Astrocyte (in vitro differentiated cells and primary cell): ENCODE measurements around the gene TEDDM1. TPM values are rescaled to one million over a fixed set of nuclear protein-coding genes. Genes with fewer than 3 reads are reported as not detected.

Experiments used
- DNase-seq: peaks from one replicate; pipeline ENCODE4 v3.0.0-alpha.2; 2010; ENCODE audit warnings: low read depth
- FAIRE-seq: peaks from 2 replicates; lab custom pipeline; 2011; peaks lifted over from hg19 to GRCh38; lab: Jason Lieb, UNC
- H2AFZ ChIP-seq: 2 replicates; pipeline ENCODE4 v1.6.0; 2012; ENCODE audit warnings: low read depth, low read length, inconsistent platforms
- H3K27ac ChIP-seq: 2 replicates; pipeline ENCODE4 v1.5.1; 2011; ENCODE audit warnings: low read depth, low read length, inconsistent platforms
- H3K27me3 ChIP-seq: 2 replicates; pipeline ENCODE4 v1.6.0; 2011; ENCODE audit warnings: low read length, inconsistent platforms; ENCODE audit not compliant: insufficient read depth
- H3K36me3 ChIP-seq: 2 replicates; pipeline ENCODE4 v1.5.1; 2011; ENCODE audit warnings: low read length, inconsistent platforms; ENCODE audit not compliant: insufficient read depth
- H3K4me1 ChIP-seq: 2 replicates; pipeline ENCODE4 v1.5.1; 2011; ENCODE audit warnings: low read length, inconsistent platforms; ENCODE audit not compliant: insufficient read depth
- H3K4me2 ChIP-seq: 2 replicates; pipeline ENCODE4 v1.6.0; 2012; ENCODE audit warnings: low read length, inconsistent platforms
- H3K4me3 ChIP-seq: 2 replicates; pipeline ENCODE4 v1.5.1; 2011; ENCODE audit warnings: low read depth, mild to moderate bottlenecking, low read length, inconsistent platforms; ENCODE audit not compliant: insufficient read depth
- H3K79me2 ChIP-seq: 2 replicates; pipeline ENCODE4 v1.6.0; 2012; ENCODE audit warnings: mild to moderate bottlenecking, low read length, inconsistent platforms; ENCODE audit not compliant: insufficient read depth
- H3K9ac ChIP-seq: 2 replicates; pipeline ENCODE4 v1.6.0; 2012; ENCODE audit warnings: mild to moderate bottlenecking, low read length, inconsistent platforms
- H3K9me3 ChIP-seq: 2 replicates; pipeline ENCODE4 v1.5.1; 2012; ENCODE audit warnings: low read depth, mild to moderate bottlenecking, low read length, inconsistent platforms; ENCODE audit not compliant: insufficient read depth
- H4K20me1 ChIP-seq: 2 replicates; pipeline ENCODE4 v1.6.0; 2012; ENCODE audit warnings: low read length, inconsistent platforms; ENCODE audit not compliant: insufficient read depth
- H3K27ac Mint-ChIP-seq: one replicate; pipeline ENCODE4 v1.8.0; 2021; ENCODE audit warnings: mild to moderate bottlenecking, mixed read lengths; ENCODE audit not compliant: unreplicated experiment
- H3K27me3 Mint-ChIP-seq: one replicate; pipeline ENCODE4 v1.8.0; 2021; ENCODE audit warnings: low read depth, mixed read lengths; ENCODE audit not compliant: unreplicated experiment
- H3K36me3 Mint-ChIP-seq: one replicate; pipeline ENCODE4 v1.8.0; 2021; ENCODE audit warnings: low read depth, mixed read lengths; ENCODE audit not compliant: unreplicated experiment
- H3K4me1 Mint-ChIP-seq: one replicate; pipeline ENCODE4 v1.8.0; 2021; ENCODE audit warnings: low read depth, mixed read lengths; ENCODE audit not compliant: unreplicated experiment
- H3K4me3 Mint-ChIP-seq: one replicate; pipeline ENCODE4 v1.8.0; 2021; ENCODE audit warnings: mild to moderate bottlenecking, moderate library complexity, mixed read lengths; ENCODE audit not compliant: unreplicated experiment
- H3K9me3 Mint-ChIP-seq: one replicate; pipeline ENCODE4 v1.8.0; 2021; ENCODE audit warnings: mild to moderate bottlenecking, mixed read lengths; ENCODE audit not compliant: unreplicated experiment
- CTCF ChIP-seq: IDR thresholded peaks from 2 replicates; pipeline ENCODE4 v1.5.1; 2011; ENCODE audit warnings: low read depth, mild to moderate bottlenecking, inconsistent platforms, low read length, moderate library complexity; ENCODE audit not compliant: insufficient read depth
- EZH2 ChIP-seq: IDR thresholded peaks from 2 replicates; pipeline ENCODE4 v1.6.1; 2012; ENCODE audit warnings: mild to moderate bottlenecking, low read length, inconsistent platforms; ENCODE audit not compliant: insufficient read depth
- total RNA-seq: library from RNA; stranded (reverse); gene quantifications from 2 replicates; pipeline ENCODE4 v1.2.1, GENCODE V29; 2021

TEDDM1 gene
- total RNA-seq, 1 donor from 2014 or later: not detected

- no peaks in the 10 kb centered on the region for H3K27me3 ChIP-seq
- peaks cover 3% of the 10 kb centered on the region for H3K9me3 ChIP-seq
- no peak for FAIRE-seq
- no peak overlapping the region for H3K27ac Mint-ChIP-seq
- H3K4me3 Mint-ChIP-seq: no peak overlapping the region
- no peaks in the 10 kb centered on the region for H4K20me1 ChIP-seq
- no peaks in the 10 kb centered on the region for H3K79me2 ChIP-seq
- H3K36me3 ChIP-seq: no peaks in the 10 kb centered on the region
- no peak overlapping the region for H3K4me3 ChIP-seq
- no peak for TF ChIP-seq EZH2
- TF ChIP-seq CTCF: no peak
- no peaks in the 10 kb centered on the region for H3K9me3 Mint-ChIP-seq
- no peak for DNase-seq
- H3K4me1 ChIP-seq: no peaks in the 10 kb centered on the region
- H2AFZ ChIP-seq: no peak overlapping the region
- no peaks in the 10 kb centered on the region for H3K36me3 Mint-ChIP-seq
- no peak overlapping the region for H3K27ac ChIP-seq
- H3K4me2 ChIP-seq: no peak overlapping the region
- no peaks in the 10 kb centered on the region for H3K4me1 Mint-ChIP-seq
- H3K9ac ChIP-seq: no peak overlapping the region
- peaks cover 10% of the 10 kb centered on the region for H3K27me3 Mint-ChIP-seq
Measured at GRCh38 chr1:182431278-182431677, 30.8 kb upstream of the TEDDM1 start.

GRCh38 chr1:182430263-182431068, 30.0 kb upstream of the TEDDM1 start:
- H3K4me1 Mint-ChIP-seq: no peaks in the 10 kb centered on the region
- no peaks in the 10 kb centered on the region for H3K79me2 ChIP-seq
- no peaks in the 10 kb centered on the region for H3K9me3 Mint-ChIP-seq
- DNase-seq: no peak
- H3K4me2 ChIP-seq: no peak overlapping the region
- FAIRE-seq: no peak
- H3K9ac ChIP-seq: no peak overlapping the region
- H3K36me3 Mint-ChIP-seq: no peaks in the 10 kb centered on the region
- no peak overlapping the region for H3K27ac ChIP-seq
- no peak overlapping the region for H2AFZ ChIP-seq
- no peak overlapping the region for H3K4me3 Mint-ChIP-seq
- H3K9me3 ChIP-seq: peaks cover 3% of the 10 kb centered on the region
- H3K36me3 ChIP-seq: no peaks in the 10 kb centered on the region
- H3K27me3 Mint-ChIP-seq: peaks cover 10% of the 10 kb centered on the region
- H3K4me1 ChIP-seq: no peaks in the 10 kb centered on the region
- H4K20me1 ChIP-seq: no peaks in the 10 kb centered on the region
- H3K4me3 ChIP-seq: no peak overlapping the region
- no peaks in the 10 kb centered on the region for H3K27me3 ChIP-seq
- H3K27ac Mint-ChIP-seq: no peak overlapping the region
- TF ChIP-seq CTCF (no peak), EZH2 (no peak)

DNA sequence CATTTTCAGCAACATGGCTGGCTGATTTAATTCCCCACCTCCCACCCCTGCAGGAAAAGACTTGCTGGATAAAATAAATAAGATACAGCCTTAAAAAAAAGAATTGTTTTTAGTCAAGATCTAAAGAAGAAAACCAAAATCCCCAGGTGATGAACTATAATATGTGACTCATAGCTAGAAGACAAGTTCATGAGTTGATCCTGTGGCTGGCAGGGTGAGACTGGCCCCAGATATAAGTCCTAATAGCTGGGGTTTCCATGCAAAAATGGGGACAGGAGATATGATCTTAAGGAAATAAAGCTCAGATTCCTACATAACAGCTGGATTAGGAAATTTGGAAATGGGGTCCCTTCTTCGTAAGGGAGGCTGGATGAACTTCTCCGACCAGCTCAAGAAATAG, 27.6 kb upstream of the TEDDM1 start:
- H3K4me3 ChIP-seq: no peak overlapping the region
- no peaks in the 10 kb centered on the region for H3K36me3 Mint-ChIP-seq
- H2AFZ ChIP-seq: no peak overlapping the region
- no peak for FAIRE-seq
- no peak for DNase-seq
- H3K9me3 ChIP-seq: peaks cover 3% of the 10 kb centered on the region
- H3K9me3 Mint-ChIP-seq: no peaks in the 10 kb centered on the region
- H3K4me2 ChIP-seq: no peak overlapping the region
- H3K4me1 Mint-ChIP-seq: no peaks in the 10 kb centered on the region
- no peak overlapping the region for H3K4me3 Mint-ChIP-seq
- peaks cover 10% of the 10 kb centered on the region for H3K27me3 Mint-ChIP-seq
- H3K9ac ChIP-seq: no peak overlapping the region
- H3K27ac Mint-ChIP-seq: no peak overlapping the region
- H3K36me3 ChIP-seq: no peaks in the 10 kb centered on the region
- TF ChIP-seq EZH2 (no peak), CTCF (no peak)
- no peaks in the 10 kb centered on the region for H3K79me2 ChIP-seq
- H4K20me1 ChIP-seq: no peaks in the 10 kb centered on the region
- H3K27me3 ChIP-seq: no peaks in the 10 kb centered on the region
- no peaks in the 10 kb centered on the region for H3K4me1 ChIP-seq
- no peak overlapping the region for H3K27ac ChIP-seq
